Body of pancreas (tissue), 4 donors: ENCODE results near the gene NUP107.

Source experiments
- CTCF ChIP-seq, 7 experiments: fragments of 450-650 bp in 4 of 7; fragments of 200-600 bp in 3 of 7; sonication (generic) in 3 of 7; IDR thresholded peaks; one replicate each; pipeline ENCODE4 v1.5.1; 2016 to 2019; ENCODE audit warnings: antibody characterized with exemption in 7 of 7
- POLR2A ChIP-seq, 3 donors: fragments of 450-650 bp; IDR thresholded peaks; one replicate each; pipeline ENCODE4 v1.6.1; 2016; ENCODE audit warnings: antibody characterized with exemption in 3 of 3, mild to moderate bottlenecking in 2 of 3

- TF ChIP-seq POLR2A (IDR thresholded peaks at IDR 0.05) (no peak), CTCF (IDR thresholded peaks at IDR 0.05) (no peak)
Observed at GRCh38 chr12:68785823-68786222, 99.0 kb downstream of the NUP107 start.
